ENCODE results near the gene NUMBL. TPM values are rescaled to one million over a fixed set of nuclear protein-coding genes. Genes with fewer than 3 reads are reported as not detected.

Gene NUMBL
- total and polyA plus RNA-seq, 2 of the 13 experiments (the other 11 are each of a cell fraction or from before 2014, with no cell fraction given) = 0.49 to 2.3 TPM

DNA sequence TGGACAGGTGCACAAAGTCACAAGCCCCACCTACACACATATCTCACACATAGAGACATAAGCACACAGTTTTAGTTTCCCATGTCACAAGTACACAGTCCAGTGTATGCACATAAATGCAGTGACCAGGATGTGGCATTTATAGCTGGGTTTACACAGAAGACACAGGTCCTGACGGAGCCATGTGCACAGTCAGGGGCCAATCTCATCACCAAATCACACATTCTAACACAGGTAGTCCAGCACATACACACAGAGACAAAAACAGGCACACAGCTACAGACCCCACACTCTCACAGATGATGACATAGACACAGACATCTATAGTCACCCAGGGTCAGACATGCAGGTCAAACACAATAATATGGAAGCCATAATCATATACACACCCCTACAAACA lies 2.1 kb downstream of the NUMBL start:
- Histone ChIP-seq H3K9me3 (ENCODE audit: low read length) (no peaks in the 10 kb centered on the region), H3K27me3 (ENCODE audit: control insufficient read depth in 1 of 2, insufficient read depth in 2 of 2, low read length in 2 of 2) (no peaks in the 10 kb centered on the region), H3K36me3 (replicated peaks in 1 of 2; ENCODE audit: control insufficient read depth in 1 of 2, insufficient read depth in 2 of 2, low read length in 2 of 2) (peaks cover 0 to 3% of the 10 kb centered on the region in 2 experiments; a peak in 2 of 5 replicates), H3K4me3 (replicated peaks in 1 of 3; ENCODE audit: insufficient read depth in 1 of 3, low read depth in 2 of 3, low read length in 3 of 3) (no peak overlapping the region), H3K4me2 (ENCODE audit: low read depth, low read length) (no peak overlapping the region), H4K20me1 (ENCODE audit: insufficient read depth, low read length) (no peaks in the 10 kb centered on the region), H3K27ac (ENCODE audit: extremely low read length, insufficient read depth, low read length) (no peak overlapping the region), H3K4me1 (ENCODE audit: insufficient read depth, low read length) (no peaks in the 10 kb centered on the region), H2AFZ (ENCODE audit: low read length) (no peak overlapping the region), H3K9ac (ENCODE audit: insufficient read depth, low read depth, low read length) (no peak overlapping the region), H3K79me2 (ENCODE audit: insufficient read depth, low read length) (no peaks in the 10 kb centered on the region)
- ATAC-seq (no peak), DNase-seq (ENCODE audit: low spot score) (no peak), FAIRE-seq (no peak)
- in situ Hi-C loops (cut with HindIII; ENCODE audit: extremely low pct_ligation_motif_present, low pct_unique_long_range_greater_than_20kb) = no loop called here
- POLR2A ChIA-PET = no interaction called here
- 86% methylated on average over 1 of the region's 1 CpG for WGBS (ENCODE audit: low lambda C conversion rate)
- intact Hi-C loops (cut with micrococcal nuclease; ENCODE audit: unreplicated experiment) = no loop called here
- TF ChIP-seq PRPF4 (IDR thresholded peaks at IDR 0.05; ENCODE audit: low read depth, low read length, poor library complexity, severe bottlenecking) (no peak), ZNF256 (CRISPR knock-in tag; conservative IDR thresholded peaks at IDR 0.05) (no peak), ZNF224 (CRISPR knock-in tag; IDR thresholded peaks at IDR 0.05) (no peak), HNRNPH1 (optimal IDR thresholded peaks at IDR 0.05; ENCODE audit: low read depth, low read length) (no peak), ZNF615 (CRISPR knock-in tag; IDR thresholded peaks at IDR 0.05; ENCODE audit: borderline replicate concordance) (no peak), SP5 (CRISPR knock-in tag; IDR thresholded peaks at IDR 0.05; ENCODE audit: borderline replicate concordance, low read depth) (no peak), ZNF772 (CRISPR knock-in tag; IDR thresholded peaks at IDR 0.05) (no peak), PAWR (CRISPR knock-in tag; IDR thresholded peaks at IDR 0.05; ENCODE audit: borderline replicate concordance) (no peak), SRF (IDR thresholded peaks at IDR 0.05; ENCODE audit: low read depth, low read length) (no peak), KAT7 (CRISPR knock-in tag; IDR thresholded peaks at IDR 0.05; ENCODE audit: borderline replicate concordance) (no peak), HDAC1 (CRISPR knock-in tag; IDR thresholded peaks at IDR 0.05) (no peak), PAF1 (CRISPR knock-in tag; IDR thresholded peaks at IDR 0.05) (no peak), ZBTB2 (CRISPR knock-in tag; IDR thresholded peaks at IDR 0.05; ENCODE audit: low read depth) (no peak), ZNF777 (CRISPR knock-in tag; IDR thresholded peaks at IDR 0.05) (no peak), HBP1 (CRISPR knock-in tag; IDR thresholded peaks at IDR 0.05; ENCODE audit: low read depth) (no peak), ZNF205 (CRISPR knock-in tag; IDR thresholded peaks at IDR 0.05) (no peak)
- TF ChIP-seq, protein P1, sequence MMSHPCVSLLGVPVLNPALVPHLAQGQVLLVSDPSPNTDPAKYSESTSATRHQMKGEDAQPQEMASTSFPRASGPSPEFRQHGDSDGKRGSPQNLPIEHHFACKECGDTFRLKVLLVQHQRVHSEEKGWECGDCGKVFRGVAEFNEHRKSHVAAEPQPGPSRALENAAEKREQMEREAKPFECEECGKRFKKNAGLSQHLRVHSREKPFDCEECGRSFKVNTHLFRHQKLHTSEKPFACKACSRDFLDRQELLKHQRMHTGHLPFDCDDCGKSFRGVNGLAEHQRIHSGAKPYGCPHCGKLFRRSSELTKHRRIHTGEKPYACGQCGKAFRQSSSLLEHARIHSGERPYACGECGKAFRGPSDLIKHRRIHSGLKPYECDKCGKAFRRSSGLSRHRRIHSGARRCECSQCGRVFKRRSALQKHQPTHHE (CRISPR knock-in tag; IDR thresholded peaks at IDR 0.05; ENCODE audit: borderline replicate concordance) = no peak
- TF ChIP-seq, protein P2, sequence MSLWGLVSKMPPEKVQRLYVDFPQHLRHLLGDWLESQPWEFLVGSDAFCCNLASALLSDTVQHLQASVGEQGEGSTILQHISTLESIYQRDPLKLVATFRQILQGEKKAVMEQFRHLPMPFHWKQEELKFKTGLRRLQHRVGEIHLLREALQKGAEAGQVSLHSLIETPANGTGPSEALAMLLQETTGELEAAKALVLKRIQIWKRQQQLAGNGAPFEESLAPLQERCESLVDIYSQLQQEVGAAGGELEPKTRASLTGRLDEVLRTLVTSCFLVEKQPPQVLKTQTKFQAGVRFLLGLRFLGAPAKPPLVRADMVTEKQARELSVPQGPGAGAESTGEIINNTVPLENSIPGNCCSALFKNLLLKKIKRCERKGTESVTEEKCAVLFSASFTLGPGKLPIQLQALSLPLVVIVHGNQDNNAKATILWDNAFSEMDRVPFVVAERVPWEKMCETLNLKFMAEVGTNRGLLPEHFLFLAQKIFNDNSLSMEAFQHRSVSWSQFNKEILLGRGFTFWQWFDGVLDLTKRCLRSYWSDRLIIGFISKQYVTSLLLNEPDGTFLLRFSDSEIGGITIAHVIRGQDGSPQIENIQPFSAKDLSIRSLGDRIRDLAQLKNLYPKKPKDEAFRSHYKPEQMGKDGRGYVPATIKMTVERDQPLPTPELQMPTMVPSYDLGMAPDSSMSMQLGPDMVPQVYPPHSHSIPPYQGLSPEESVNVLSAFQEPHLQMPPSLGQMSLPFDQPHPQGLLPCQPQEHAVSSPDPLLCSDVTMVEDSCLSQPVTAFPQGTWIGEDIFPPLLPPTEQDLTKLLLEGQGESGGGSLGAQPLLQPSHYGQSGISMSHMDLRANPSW (CRISPR knock-in tag; IDR thresholded peaks at IDR 0.05; ENCODE audit: borderline replicate concordance) = no peak
- BruUV-seq (replicated peaks) = no TSS peak
- CTCF ChIA-PET (ENCODE audit: low intra/inter-chr PET ratio, low total read pairs) = no interaction called here

All from HepG2 (cell line).